GM12872 (cell line): Measurements from ENCODE around the gene VTI1B.

Experiments used
- CTCF ChIP-seq: IDR thresholded peaks from 3 replicates; pipeline ENCODE4 v1.5.1; 2011; ENCODE audit warnings: low read depth, mild to moderate bottlenecking, low read length, moderate library complexity; ENCODE audit not compliant: insufficient read depth

Gene VTI1B

GRCh38 chr14:67674480-67675218, at the start of gene VTI1B:
VTI1B (minus strand) TSS chr14:67674632; CDS start chr14:67674489, 143 bp downstream.
- TF ChIP-seq CTCF = 0 out of 3 replicates have a peak, but pooled peaks have one; percentile 19

- TF ChIP-seq CTCF = no peak
Observed at GRCh38 chr14:67722293-67722692, 47.9 kb upstream of the VTI1B start.

- TF ChIP-seq CTCF = no peak
Observed at GRCh38 chr14:67721875-67722274, 47.4 kb upstream of the VTI1B start.

- TF ChIP-seq CTCF = no peak
Observed at GRCh38 chr14:67719866-67720265, 45.4 kb upstream of the VTI1B start.

- no peak for TF ChIP-seq CTCF
Observed at GRCh38 chr14:67718265-67718664, 43.8 kb upstream of the VTI1B start.

GRCh38 chr14:67717048-67717447, 42.6 kb upstream of the VTI1B start:
- no peak for TF ChIP-seq CTCF

GRCh38 chr14:67710209-67710608, 35.8 kb upstream of the VTI1B start:
- no peak for TF ChIP-seq CTCF
